Endodermal cell (in vitro differentiated cells): Measurements from ENCODE around the gene PLA2G12A. TPM values are rescaled to one million over a fixed set of nuclear protein-coding genes. Genes with fewer than 3 reads are reported as not detected.

Source experiments
- DNase-seq: peaks from one replicate; pipeline ENCODE4 v3.0.0-alpha.2; 2017
- H3K27ac ChIP-seq: 2 replicates; pipeline ENCODE4 v1.5.1; 2013; ENCODE audit warnings: mild to moderate bottlenecking, low read depth, low read length, moderate library complexity
- H3K27me3 ChIP-seq: 2 replicates; pipeline ENCODE4 v1.6.1; 2013; ENCODE audit warnings: mild to moderate bottlenecking, low read length, moderate library complexity; ENCODE audit not compliant: insufficient read depth, control insufficient read depth, poor library complexity, severe bottlenecking
- H3K36me3 ChIP-seq: 2 replicates; pipeline ENCODE4 v1.7.0; 2013; ENCODE audit warnings: mild to moderate bottlenecking, low read length, moderate library complexity; ENCODE audit not compliant: control insufficient read depth, insufficient read depth
- H3K4me1 ChIP-seq: one replicate; pipeline ENCODE4 v1.7.0; 2013; ENCODE audit warnings: low read length; ENCODE audit not compliant: control insufficient read depth, insufficient read depth
- H3K4me3 ChIP-seq: 2 replicates; pipeline ENCODE4 v1.5.1; 2013; ENCODE audit warnings: mild to moderate bottlenecking, low read length, moderate library complexity
- H3K9ac ChIP-seq: 2 replicates; pipeline ENCODE4 v1.6.1; 2013; ENCODE audit warnings: mild to moderate bottlenecking, low read length, moderate library complexity; ENCODE audit not compliant: poor library complexity, severe bottlenecking; ENCODE audit errors: extremely low read depth
- H3K9me3 ChIP-seq: 2 replicates; pipeline ENCODE4 v1.6.1; 2013; ENCODE audit warnings: mild to moderate bottlenecking, low read length, moderate library complexity; ENCODE audit not compliant: control insufficient read depth
- H3K27ac Mint-ChIP-seq: 2 replicates; pipeline ENCODE4 v1.8.0; 2020; ENCODE audit warnings: mixed read lengths
- H3K27me3 Mint-ChIP-seq: 2 replicates; pipeline ENCODE4 v1.8.0; 2021; ENCODE audit warnings: mild to moderate bottlenecking, mixed read lengths; ENCODE audit not compliant: insufficient read depth
- H3K36me3 Mint-ChIP-seq: 2 replicates; pipeline ENCODE4 v1.8.0; 2020; ENCODE audit warnings: low read depth, mixed read lengths
- H3K4me1 Mint-ChIP-seq: 2 replicates; pipeline ENCODE4 v1.8.0; 2020; ENCODE audit warnings: mixed read lengths
- H3K4me3 Mint-ChIP-seq: 2 replicates; pipeline ENCODE4 v1.8.0; 2020; ENCODE audit warnings: mild to moderate bottlenecking, moderate library complexity, mixed read lengths
- H3K9me3 Mint-ChIP-seq: 2 replicates; pipeline ENCODE4 v1.8.0; 2020; ENCODE audit warnings: mild to moderate bottlenecking, mixed read lengths
- CTCF ChIP-seq: fragments of 200-600 bp; sonication (generic); conservative IDR thresholded peaks from 2 replicates; pipeline ENCODE4 v1.5.0; 2021; ENCODE audit warnings: antibody characterized with exemption, mild to moderate bottlenecking
- WGBS, 2 experiments: methylation state at CpG; one replicate each; pipeline versions ENCODE4 v1.1.5 to v1.1.7; 2013; ENCODE audit warnings: missing lambda C conversion rate in 2 of 2, mixed read lengths in 1 of 2; ENCODE audit not compliant: insufficient coverage in 1 of 2, insufficient read length in 1 of 2; 5-methylcytosine and 5-hydroxymethylcytosine counted together
- total RNA-seq, 2 donors: library from RNA; stranded (reverse); fragmentation: NEBNext Ultra II Directional in 1 of 2; extraction: Animal tissue kit (Norgen Biotek cat#: 25700) in 1 of 2; gene quantifications; 2 replicates in 1 of 2; 3 replicates in 1 of 2; pipeline ENCODE4 v1.2.1, GENCODE V29; 2021

PLA2G12A gene
- total RNA-seq, 2 donors from 2014 or later, result 38.5 to 60.9 TPM

GRCh38 chr4:109745830-109746229 lies 16.0 kb upstream of the PLA2G12A start:
- Histone ChIP-seq H3K9ac (no peak overlapping the region), H3K36me3 (no peaks in the 10 kb centered on the region), H3K9me3 (no peaks in the 10 kb centered on the region), H3K4me3 (no peak overlapping the region), H3K4me1 (no peaks in the 10 kb centered on the region), H3K27ac (no peak overlapping the region), H3K27me3 (no peaks in the 10 kb centered on the region)
- Mint-ChIP-seq H3K9me3 (no peaks in the 10 kb centered on the region), H3K4me3 (no peak overlapping the region), H3K36me3 (no peaks in the 10 kb centered on the region), H3K4me1 (peaks cover 8% of the 10 kb centered on the region), H3K27ac (no peak overlapping the region), H3K27me3 (no peaks in the 10 kb centered on the region)
- DNase-seq, result no peak
- TF ChIP-seq CTCF, result no peak

- Histone ChIP-seq H3K36me3 (no peaks in the 10 kb centered on the region), H3K9ac (no peak overlapping the region), H3K4me1 (no peaks in the 10 kb centered on the region), H3K27ac (no peak overlapping the region), H3K4me3 (no peak overlapping the region), H3K9me3 (no peaks in the 10 kb centered on the region), H3K27me3 (no peaks in the 10 kb centered on the region)
- Mint-ChIP-seq H3K27ac (no peak overlapping the region), H3K36me3 (no peaks in the 10 kb centered on the region), H3K27me3 (no peaks in the 10 kb centered on the region), H3K9me3 (no peaks in the 10 kb centered on the region), H3K4me3 (no peak overlapping the region), H3K4me1 (no peaks in the 10 kb centered on the region)
- TF ChIP-seq CTCF, result no peak
- WGBS, 2 experiments, result 92 to 93% methylated on average over 3 of the region's 3 CpGs
- no peak for DNase-seq
Observed at GRCh38 chr4:109739547-109739946, 9.7 kb upstream of the PLA2G12A start.

GRCh38 chr4:109738104-109738872 lies 8.4 kb upstream of the PLA2G12A start:
- H3K4me1 Mint-ChIP-seq, result no peaks in the 10 kb centered on the region

More at GRCh38 chr4:109738104-109738872, 8.4 kb upstream of the PLA2G12A start:
- H3K9me3 Mint-ChIP-seq, result no peaks in the 10 kb centered on the region
- H3K4me1 ChIP-seq, result no peaks in the 10 kb centered on the region
- no peak overlapping the region for H3K4me3 Mint-ChIP-seq
- no peaks in the 10 kb centered on the region for H3K36me3 ChIP-seq
- H3K27ac ChIP-seq, result no peak overlapping the region
- no peak overlapping the region for H3K9ac ChIP-seq
- no peaks in the 10 kb centered on the region for H3K27me3 ChIP-seq
- no peak for DNase-seq
- no peaks in the 10 kb centered on the region for H3K9me3 ChIP-seq
- no peaks in the 10 kb centered on the region for H3K36me3 Mint-ChIP-seq
- no peak overlapping the region for H3K4me3 ChIP-seq
- H3K27ac Mint-ChIP-seq, result no peak overlapping the region
- no peaks in the 10 kb centered on the region for H3K27me3 Mint-ChIP-seq
- TF ChIP-seq CTCF, result no peak
- whole genome bisulfite sequencing, 2 experiments, result 90 to 93% methylated on average over 8 to 10 of the region's 10 CpGs
